K562 (cell line): Measurements from ENCODE around the gene MYBPHL. TPM values are rescaled to one million over a fixed set of nuclear protein-coding genes. Genes with fewer than 3 reads are reported as not detected.

Experiments
- COPS2 ChIP-seq: fragments of 450-650 bp; conservative IDR thresholded peaks from 2 replicates; pipeline ENCODE4 v1.6.1; 2016; ENCODE audit warnings: mild to moderate bottlenecking, moderate library complexity
- FOXA3 ChIP-seq, 2 experiments: fragments of 450-650 bp in 1 of 2; sonication (generic) in 1 of 2; formaldehyde crosslinking; IDR thresholded peaks in 1 of 2; conservative IDR thresholded peaks in 1 of 2; 2 replicates each; pipeline versions ENCODE4 v1.4.0 to v1.8.0; 2020 to 2022; ENCODE audit warnings: mild to moderate bottlenecking in 2 of 2, missing genetic modification reagents in 1 of 2
- KAT7 ChIP-seq: sonication (generic); formaldehyde crosslinking; IDR thresholded peaks from 2 replicates; pipeline ENCODE4 v1.8.0; 2022; ENCODE audit warnings: missing genetic modification reagents, mild to moderate bottlenecking, borderline replicate concordance
- KAT8 ChIP-seq: fragments of 450-650 bp; IDR thresholded peaks from 2 replicates; pipeline ENCODE4 v1.6.1; 2016; ENCODE audit warnings: low read depth, mild to moderate bottlenecking
- MED1 ChIP-seq: sonication (generic); formaldehyde crosslinking; IDR thresholded peaks from 2 replicates; pipeline ENCODE4 v1.8.1; 2023; ENCODE audit warnings: missing genetic modification reagents, borderline replicate concordance
- NCOA6 ChIP-seq: fragments of 450-650 bp; IDR thresholded peaks from 2 replicates; pipeline ENCODE4 v1.6.1; 2017; ENCODE audit warnings: mild to moderate bottlenecking
- PHF20 ChIP-seq: fragments of 450-650 bp; IDR thresholded peaks from 2 replicates; pipeline ENCODE4 v1.6.1; 2018; ENCODE audit not compliant: partially characterized antibody
- PHF8 ChIP-seq: fragments of 200-600 bp; sonication (generic); IDR thresholded peaks from 2 replicates; pipeline ENCODE4 v1.6.1; 2012; ENCODE audit warnings: mixed run types, mild to moderate bottlenecking, inconsistent platforms, low read length, moderate library complexity, borderline replicate concordance
- POLR3A ChIP-seq: IDR thresholded peaks from 2 replicates; pipeline ENCODE4 v1.6.1; 2011; ENCODE audit warnings: borderline replicate concordance, mild to moderate bottlenecking, moderate library complexity; ENCODE audit not compliant: insufficient read length, insufficient read depth; ENCODE audit errors: extremely low read depth
- POLR3G ChIP-seq: IDR thresholded peaks from 2 replicates; pipeline ENCODE4 v1.6.1; 2011; ENCODE audit not compliant: insufficient read length, insufficient replicate concordance; ENCODE audit errors: extremely low read depth
- RBM15 ChIP-seq: fragments of 200-400 bp; formaldehyde crosslinking; IDR thresholded peaks from 2 replicates; pipeline ENCODE4 v1.6.1; 2018; ENCODE audit warnings: mild to moderate bottlenecking, low read length, moderate library complexity; ENCODE audit not compliant: insufficient read depth
- RBM25 ChIP-seq: fragments of 200-400 bp; formaldehyde crosslinking; IDR thresholded peaks from 2 replicates; pipeline ENCODE4 v1.6.1; 2018; ENCODE audit warnings: low read length, low read depth, moderate library complexity; ENCODE audit not compliant: severe bottlenecking
- RUNX1 ChIP-seq: sonication (generic); IDR thresholded peaks from 2 replicates; pipeline ENCODE4 v1.6.1; 2016; ENCODE audit warnings: antibody characterized with exemption, low read depth
- XRCC5 ChIP-seq: fragments of 200-400 bp; formaldehyde crosslinking; IDR thresholded peaks from 2 replicates; pipeline ENCODE4 v1.6.1; 2017; ENCODE audit warnings: low read depth, mild to moderate bottlenecking, low read length
- ZBTB17 ChIP-seq: fragments of 450-650 bp; formaldehyde crosslinking; IDR thresholded peaks from 2 replicates; pipeline ENCODE4 v1.4.0; 2020; ENCODE audit warnings: mild to moderate bottlenecking
- ZFX ChIP-seq: sonication (generic); formaldehyde crosslinking; IDR thresholded peaks from 2 replicates; pipeline ENCODE4 v1.8.0; 2022; ENCODE audit warnings: mild to moderate bottlenecking, missing genetic modification reagents, moderate library complexity
- ZNF174 ChIP-seq: fragments of 250-450 bp; sonication (Bioruptor Pico); IDR thresholded peaks from 2 replicates; pipeline ENCODE4 v1.4.0; 2020; ENCODE audit warnings: mild to moderate bottlenecking
- ZNF253 ChIP-seq: fragments of 250-450 bp; sonication (Bioruptor Pico); conservative IDR thresholded peaks from 2 replicates; pipeline ENCODE4 v1.6.1; 2021; ENCODE audit warnings: mild to moderate bottlenecking
- polyA plus RNA-seq, 8 experiments: library from polyadenylated mRNA; depleted of rRNA in 4 of 8; stranded (reverse) in 5 of 8; unstranded in 3 of 8; fragments of >200 nt; fragmentation: Nextera tagmentation in 2 of 8; fragmentation: Illumina TruSeq in 1 of 8; extraction: Ambion mirVana in 2 of 8; extraction: Trizol in 1 of 8; gene quantifications; 2 replicates each; pipeline versions ENCODE4 v1.2.1 to v1.2.3, GENCODE V29; 2011 to 2014; ENCODE audit warnings: inconsistent platforms in 1 of 8, missing spikeins in 1 of 8
- total RNA-seq, 7 experiments: library from RNA; depleted of rRNA in 6 of 7; stranded (reverse); fragments of >200 nt in 6 of 7; fragmentation: Illumina TruSeq in 2 of 7; extraction: Trizol in 2 of 7; gene quantifications; 2 replicates each; pipeline versions ENCODE4 v1.2.1 to v1.2.3, GENCODE V29; 2011 to 2021; ENCODE audit warnings: low replicate concordance in 1 of 7
- TF ChIP-seq, protein P1 (sequence below): IDR thresholded peaks from 2 replicates; pipeline ENCODE4 v1.6.1; 2011; ENCODE audit warnings: borderline replicate concordance, low read depth, mild to moderate bottlenecking, moderate library complexity, low read length; ENCODE audit not compliant: insufficient read depth, poor library complexity, severe bottlenecking
- TF ChIP-seq, protein P2 (sequence below): fragments of 200-800 bp; sonication (Bioruptor generic); IDR thresholded peaks from 2 replicates; pipeline ENCODE4 v1.6.1; 2017; ENCODE audit warnings: missing genetic modification characterization, missing compliant biosample characterization
- TF ChIP-seq, protein P3 (sequence below): fragments of 450-650 bp; formaldehyde crosslinking; IDR thresholded peaks from 2 replicates; pipeline ENCODE4 v1.4.0; 2020; ENCODE audit warnings: mild to moderate bottlenecking, moderate library complexity

The MYBPHL gene
- total and polyA plus RNA-seq, 9 of the 15 experiments (the other 6 are each of a cell fraction or from before 2014, with no cell fraction given) = 0.20 to 1.9 (median 0.33) TPM

DNA sequence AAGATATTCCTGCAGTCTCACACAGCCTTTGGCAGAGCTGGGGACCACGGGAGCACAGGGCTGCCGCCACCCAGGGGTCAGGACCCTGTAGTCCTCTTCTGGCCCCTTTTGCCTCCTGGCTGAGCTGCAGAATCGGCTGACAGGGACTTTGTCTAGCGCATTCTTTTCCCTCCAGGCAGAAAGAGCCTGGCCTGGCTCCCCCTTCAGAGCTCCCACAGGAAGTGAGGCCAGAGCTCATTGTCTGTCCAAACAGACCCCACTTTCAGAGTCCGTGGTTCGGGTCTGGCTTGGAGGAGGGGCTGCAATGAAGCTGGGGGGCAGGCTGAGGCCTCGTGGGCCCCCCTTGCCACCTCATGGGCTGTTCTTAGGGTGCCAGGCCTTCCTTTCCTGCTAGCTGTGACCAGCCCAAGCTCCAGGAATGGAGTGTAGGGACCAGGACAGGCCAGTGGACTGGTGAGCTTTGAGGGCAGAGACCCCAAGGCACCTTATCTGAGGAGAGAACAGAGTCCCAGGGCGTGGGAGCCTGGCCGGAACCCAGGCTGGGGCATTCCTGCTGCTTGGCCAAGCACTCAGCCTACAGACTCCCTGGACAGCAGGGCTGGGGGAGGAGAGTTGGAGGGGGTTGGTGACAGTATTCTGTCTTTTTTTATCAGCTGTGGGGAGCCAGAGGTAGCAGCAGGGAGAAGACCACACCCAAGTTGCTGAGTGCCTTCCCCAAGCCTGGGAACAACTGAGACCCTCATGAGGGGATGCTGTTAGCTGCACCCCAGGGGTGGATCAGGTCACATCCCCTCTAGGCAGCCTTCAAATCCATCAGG lies 52.8 kb downstream of the MYBPHL start (continued):
- TF ChIP-seq PHF20 (no peak), COPS2 (no peak), PHF8 (peak; percentile 14; the same call in 1 of the 2 replicates), POLR3G (no peak), ZFX (CRISPR knock-in tag) (peak; percentile 55), KAT8 (no peak), ZNF174 (no peak), MED1 (CRISPR knock-in tag) (no peak), NCOA6 (no peak), RBM15 (no peak), FOXA3 (CRISPR knock-in tag; conservative IDR thresholded peaks at IDR 0.05 in 1 of 2, IDR thresholded peaks at IDR 0.05 in 1 of 2) (peak in 1 of 2 experiments; percentile 48; a peak in 1 of 4 replicates), KAT7 (CRISPR knock-in tag) (peak; percentile 80; the same call in 1 of the 2 replicates), ZNF253 (CRISPR knock-in tag) (no peak), ZBTB17 (no peak; the same call in 1 of the 2 replicates), POLR3A (no peak), XRCC5 (0 out of 2 replicates have a peak, but pooled peaks have one; percentile 7), RUNX1 (no peak), RBM25 (no peak)
- TF ChIP-seq, protein P1, sequence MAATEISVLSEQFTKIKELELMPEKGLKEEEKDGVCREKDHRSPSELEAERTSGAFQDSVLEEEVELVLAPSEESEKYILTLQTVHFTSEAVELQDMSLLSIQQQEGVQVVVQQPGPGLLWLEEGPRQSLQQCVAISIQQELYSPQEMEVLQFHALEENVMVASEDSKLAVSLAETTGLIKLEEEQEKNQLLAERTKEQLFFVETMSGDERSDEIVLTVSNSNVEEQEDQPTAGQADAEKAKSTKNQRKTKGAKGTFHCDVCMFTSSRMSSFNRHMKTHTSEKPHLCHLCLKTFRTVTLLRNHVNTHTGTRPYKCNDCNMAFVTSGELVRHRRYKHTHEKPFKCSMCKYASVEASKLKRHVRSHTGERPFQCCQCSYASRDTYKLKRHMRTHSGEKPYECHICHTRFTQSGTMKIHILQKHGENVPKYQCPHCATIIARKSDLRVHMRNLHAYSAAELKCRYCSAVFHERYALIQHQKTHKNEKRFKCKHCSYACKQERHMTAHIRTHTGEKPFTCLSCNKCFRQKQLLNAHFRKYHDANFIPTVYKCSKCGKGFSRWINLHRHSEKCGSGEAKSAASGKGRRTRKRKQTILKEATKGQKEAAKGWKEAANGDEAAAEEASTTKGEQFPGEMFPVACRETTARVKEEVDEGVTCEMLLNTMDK = no peak
- TF ChIP-seq, protein P2, sequence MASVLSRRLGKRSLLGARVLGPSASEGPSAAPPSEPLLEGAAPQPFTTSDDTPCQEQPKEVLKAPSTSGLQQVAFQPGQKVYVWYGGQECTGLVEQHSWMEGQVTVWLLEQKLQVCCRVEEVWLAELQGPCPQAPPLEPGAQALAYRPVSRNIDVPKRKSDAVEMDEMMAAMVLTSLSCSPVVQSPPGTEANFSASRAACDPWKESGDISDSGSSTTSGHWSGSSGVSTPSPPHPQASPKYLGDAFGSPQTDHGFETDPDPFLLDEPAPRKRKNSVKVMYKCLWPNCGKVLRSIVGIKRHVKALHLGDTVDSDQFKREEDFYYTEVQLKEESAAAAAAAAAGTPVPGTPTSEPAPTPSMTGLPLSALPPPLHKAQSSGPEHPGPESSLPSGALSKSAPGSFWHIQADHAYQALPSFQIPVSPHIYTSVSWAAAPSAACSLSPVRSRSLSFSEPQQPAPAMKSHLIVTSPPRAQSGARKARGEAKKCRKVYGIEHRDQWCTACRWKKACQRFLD = 0 out of 2 replicates have a peak, but pooled peaks have one; percentile 52
- TF ChIP-seq, protein P3, sequence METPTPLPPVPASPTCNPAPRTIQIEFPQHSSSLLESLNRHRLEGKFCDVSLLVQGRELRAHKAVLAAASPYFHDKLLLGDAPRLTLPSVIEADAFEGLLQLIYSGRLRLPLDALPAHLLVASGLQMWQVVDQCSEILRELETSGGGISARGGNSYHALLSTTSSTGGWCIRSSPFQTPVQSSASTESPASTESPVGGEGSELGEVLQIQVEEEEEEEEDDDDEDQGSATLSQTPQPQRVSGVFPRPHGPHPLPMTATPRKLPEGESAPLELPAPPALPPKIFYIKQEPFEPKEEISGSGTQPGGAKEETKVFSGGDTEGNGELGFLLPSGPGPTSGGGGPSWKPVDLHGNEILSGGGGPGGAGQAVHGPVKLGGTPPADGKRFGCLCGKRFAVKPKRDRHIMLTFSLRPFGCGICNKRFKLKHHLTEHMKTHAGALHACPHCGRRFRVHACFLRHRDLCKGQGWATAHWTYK = no peak
